ENCODE measurements around the gene ZBTB1.
"Not testable (repeated sequence)": the region's sequence is repeated elsewhere in the genome, so short reads cannot be mapped to it uniquely, and the experiment has no call there.

ZBTB1 gene

DNA sequence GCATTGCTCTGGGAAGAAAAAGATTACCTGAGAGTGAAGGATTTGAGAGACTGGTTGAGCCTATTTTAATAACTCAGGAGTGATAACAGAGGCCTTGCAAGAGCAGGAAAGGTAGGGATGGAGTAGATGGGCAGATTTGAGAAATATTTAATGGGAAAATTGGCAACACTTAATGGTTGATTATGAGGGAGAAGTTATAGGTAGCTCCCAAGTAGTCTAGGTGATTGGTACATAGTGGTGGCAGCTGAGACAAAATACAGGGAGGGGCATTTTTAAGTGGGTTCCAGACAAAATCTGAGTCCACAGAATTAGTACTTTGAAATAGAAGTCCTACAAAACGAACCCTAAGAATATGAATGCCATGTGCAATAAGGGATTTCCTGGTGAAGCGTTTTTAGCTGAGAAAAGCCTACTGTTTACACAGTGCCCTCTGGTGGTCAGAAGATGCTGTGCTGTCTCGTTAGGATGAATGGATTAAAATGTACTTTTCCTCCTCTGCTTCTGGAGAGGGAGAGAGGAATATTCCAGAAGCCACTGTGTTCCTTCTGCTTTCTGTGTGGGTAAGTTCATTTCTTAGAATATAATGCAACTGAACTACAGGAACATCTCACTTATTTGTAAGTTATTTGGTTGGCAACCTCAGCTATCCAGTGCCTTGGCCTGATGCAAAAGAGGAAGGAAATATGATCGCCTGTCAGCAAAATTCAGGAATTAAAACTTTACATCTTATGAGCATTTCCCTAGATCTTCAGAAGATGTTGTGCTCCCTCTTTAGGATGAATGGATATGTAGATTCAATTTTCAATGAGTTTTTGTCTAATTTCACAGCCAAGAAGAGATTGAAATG is 6.5 kb downstream of the ZBTB1 start:
- no peak overlapping the region for H3K9ac ChIP-seq (ENCODE audit: low read length)

DNA sequence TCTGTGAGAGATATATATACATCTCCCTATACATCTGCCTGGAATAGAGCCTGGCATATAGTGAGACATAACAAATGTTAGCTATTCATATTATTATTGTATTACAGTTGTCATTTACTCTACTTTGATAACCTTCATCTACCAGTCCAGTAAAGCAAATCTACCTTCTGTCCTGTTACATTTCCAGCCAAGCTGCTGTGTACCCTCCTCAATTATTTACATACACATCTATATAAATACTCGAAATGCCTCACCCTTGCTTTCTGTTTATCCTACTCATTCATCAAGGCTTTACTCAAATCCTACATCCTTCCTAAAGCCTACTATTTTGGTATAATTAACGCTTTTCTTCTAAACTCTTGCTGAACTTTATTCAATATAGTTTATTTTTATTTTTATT is 8.7 kb downstream of the ZBTB1 start:
- H3K4me3 ChIP-seq (ENCODE audit: low read length): no peak overlapping the region
- no peaks in the 10 kb centered on the region for H3K27me3 ChIP-seq (ENCODE audit: control insufficient read depth, insufficient read depth, low read length)
- no peak overlapping the region for H3K27ac ChIP-seq (ENCODE audit: low read length)
- no peaks in the 10 kb centered on the region for H3K9me3 ChIP-seq (ENCODE audit: control insufficient read depth, low read depth, low read length)
- H3K36me3 ChIP-seq (ENCODE audit: control insufficient read depth, low read depth, low read length): no peaks in the 10 kb centered on the region
- H3K4me1 ChIP-seq (ENCODE audit: control insufficient read depth, low read depth, low read length): peaks cover 14% of the 10 kb centered on the region
- no peak overlapping the region for H3K9ac ChIP-seq (ENCODE audit: low read length)

More for the DNA sequence above, 6.5 kb downstream of the ZBTB1 start:
- Histone ChIP-seq H3K27me3 (ENCODE audit: control insufficient read depth, insufficient read depth, low read length) (no peaks in the 10 kb centered on the region), H3K27ac (ENCODE audit: low read length) (no peak overlapping the region), H3K4me1 (ENCODE audit: control insufficient read depth, low read depth, low read length) (peaks cover 22% of the 10 kb centered on the region), H3K36me3 (ENCODE audit: control insufficient read depth, low read depth, low read length) (no peaks in the 10 kb centered on the region), H3K9me3 (ENCODE audit: control insufficient read depth, low read depth, low read length) (no peaks in the 10 kb centered on the region), H3K4me3 (ENCODE audit: low read length) (no peak overlapping the region)

DNA sequence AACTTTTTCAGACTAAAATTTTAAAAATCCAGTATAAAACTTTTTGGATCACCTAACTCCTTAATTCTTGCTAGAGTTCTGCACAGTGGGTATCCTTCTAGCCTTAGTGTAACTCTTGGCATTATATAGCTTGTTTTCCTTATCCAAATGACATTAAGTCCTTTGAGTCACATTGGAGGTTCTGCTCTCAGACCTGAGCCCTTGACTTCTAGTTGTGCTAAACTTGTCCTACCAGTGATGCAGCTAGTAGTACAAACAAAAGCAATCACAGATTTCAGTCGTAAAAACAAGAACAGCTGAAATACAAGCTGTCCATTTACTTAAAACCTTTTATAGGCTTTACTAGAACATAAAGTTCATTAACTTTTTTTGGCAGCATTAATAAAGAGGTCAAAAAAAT is 10.5 kb downstream of the ZBTB1 start:
- H3K36me3 ChIP-seq (ENCODE audit: control insufficient read depth, low read depth, low read length): no peaks in the 10 kb centered on the region
- H3K9ac ChIP-seq (ENCODE audit: low read length): no peak overlapping the region
- H3K9me3 ChIP-seq (ENCODE audit: control insufficient read depth, low read depth, low read length): no peaks in the 10 kb centered on the region
- peaks cover 5% of the 10 kb centered on the region for H3K4me1 ChIP-seq (ENCODE audit: control insufficient read depth, low read depth, low read length)
- no peaks in the 10 kb centered on the region for H3K27me3 ChIP-seq (ENCODE audit: control insufficient read depth, insufficient read depth, low read length)
- no peak overlapping the region for H3K4me3 ChIP-seq (ENCODE audit: low read length)
- H3K27ac ChIP-seq (ENCODE audit: low read length): no peak overlapping the region

DNA sequence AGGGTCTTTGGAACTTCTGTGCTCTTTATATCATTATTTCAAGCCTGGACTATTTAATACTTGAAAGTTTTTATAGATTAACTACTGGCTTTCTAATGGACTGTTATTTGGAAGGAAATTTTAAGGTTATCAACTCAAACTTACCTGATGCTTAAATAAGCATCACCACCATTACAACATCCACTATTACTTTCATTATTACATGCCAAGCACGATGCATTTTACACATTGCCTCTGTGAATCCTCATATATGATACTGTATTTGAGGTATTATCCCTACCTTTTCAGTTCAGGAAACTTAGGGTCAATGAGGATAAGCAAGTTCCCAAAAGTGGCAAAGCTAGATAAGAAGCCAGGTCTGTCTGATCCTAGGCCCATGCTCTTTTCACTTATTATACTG is 12.4 kb downstream of the ZBTB1 start:
- H3K27me3 ChIP-seq (ENCODE audit: control insufficient read depth, insufficient read depth, low read length): no peaks in the 10 kb centered on the region
- no peak overlapping the region for H3K27ac ChIP-seq (ENCODE audit: low read length)
- no peaks in the 10 kb centered on the region for H3K9me3 ChIP-seq (ENCODE audit: control insufficient read depth, low read depth, low read length)
- no peak overlapping the region for H3K4me3 ChIP-seq (ENCODE audit: low read length)
- no peaks in the 10 kb centered on the region for H3K4me1 ChIP-seq (ENCODE audit: control insufficient read depth, low read depth, low read length)
- H3K36me3 ChIP-seq (ENCODE audit: control insufficient read depth, low read depth, low read length): peaks cover 4% of the 10 kb centered on the region
- no peak overlapping the region for H3K9ac ChIP-seq (ENCODE audit: low read length)

DNA sequence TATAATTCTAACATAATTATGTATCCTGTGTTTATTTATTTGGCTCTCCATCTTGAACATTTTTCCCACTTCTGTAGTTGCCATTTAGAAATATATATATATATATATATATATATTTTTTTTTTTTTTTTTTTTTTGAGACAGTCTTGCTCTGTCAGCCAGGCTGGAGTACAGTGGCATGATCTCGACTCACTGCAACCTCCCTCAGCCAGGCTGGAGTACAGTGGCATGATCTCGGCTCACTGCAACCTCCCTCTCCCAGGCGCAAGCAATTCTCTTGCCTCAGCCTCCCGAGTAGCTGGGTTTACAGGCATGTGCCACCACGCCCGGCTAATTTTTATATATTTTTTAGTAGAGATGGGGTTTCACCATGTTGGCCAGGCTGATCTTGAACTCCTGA is 13.1 kb downstream of the ZBTB1 start:
- not testable (repeated sequence) for H3K27ac ChIP-seq (ENCODE audit: low read length); H3K36me3 ChIP-seq (ENCODE audit: control insufficient read depth, low read depth, low read length)

DNA sequence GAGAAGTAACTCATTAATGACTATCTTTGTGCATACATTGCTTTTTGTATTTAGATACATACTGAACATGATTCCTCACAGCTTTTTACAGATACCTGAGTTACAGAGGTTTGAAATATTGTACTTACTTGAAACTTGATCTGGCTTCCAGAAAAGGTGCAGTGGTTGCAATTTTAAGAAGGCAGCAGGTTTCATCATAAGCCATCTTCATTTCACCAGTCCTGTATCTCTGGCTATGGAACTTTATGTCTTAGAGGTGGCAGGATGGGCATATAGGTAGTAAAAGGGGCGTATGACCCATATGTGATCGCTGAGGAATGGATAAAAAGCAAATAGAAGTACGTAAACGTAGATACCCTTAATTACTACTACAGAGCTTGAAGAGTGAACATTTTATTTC is 13.7 kb downstream of the ZBTB1 start:
- Histone ChIP-seq H3K9me3 (ENCODE audit: control insufficient read depth, low read depth, low read length) (no peaks in the 10 kb centered on the region), H3K9ac (ENCODE audit: low read length) (no peak overlapping the region), H3K4me3 (ENCODE audit: low read length) (no peak overlapping the region), H3K36me3 (ENCODE audit: control insufficient read depth, low read depth, low read length) (peaks cover 14% of the 10 kb centered on the region), H3K4me1 (ENCODE audit: control insufficient read depth, low read depth, low read length) (no peaks in the 10 kb centered on the region), H3K27me3 (ENCODE audit: control insufficient read depth, insufficient read depth, low read length) (no peaks in the 10 kb centered on the region), H3K27ac (ENCODE audit: low read length) (no peak overlapping the region)

More for the DNA sequence above, 13.1 kb downstream of the ZBTB1 start:
- not testable (repeated sequence) for H3K9me3 ChIP-seq (ENCODE audit: control insufficient read depth, low read depth, low read length); H3K27me3 ChIP-seq (ENCODE audit: control insufficient read depth, insufficient read depth, low read length); H3K4me1 ChIP-seq (ENCODE audit: control insufficient read depth, low read depth, low read length); H3K9ac ChIP-seq (ENCODE audit: low read length); H3K4me3 ChIP-seq (ENCODE audit: low read length)

DNA sequence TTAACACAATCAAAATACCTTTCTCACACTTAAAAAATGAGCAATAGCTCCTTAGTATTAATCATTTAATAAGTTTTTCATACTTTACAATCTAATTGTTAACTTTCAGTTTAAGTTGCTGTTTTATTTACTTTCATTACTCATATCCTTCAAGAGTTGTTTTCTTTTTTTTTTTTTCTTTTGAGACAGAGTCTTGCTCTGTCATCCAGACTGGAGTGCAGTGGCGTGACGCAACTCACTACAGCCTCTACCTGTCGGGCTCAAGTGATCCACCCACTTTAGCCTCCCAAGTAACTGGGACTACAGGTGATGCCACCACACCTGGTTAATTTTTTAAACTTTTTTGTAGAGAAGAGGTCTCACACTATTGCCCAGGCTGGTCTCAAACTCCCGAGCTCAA is 16.1 kb downstream of the ZBTB1 start:
- H3K4me3 ChIP-seq (ENCODE audit: low read length): no peak overlapping the region
- no peaks in the 10 kb centered on the region for H3K9me3 ChIP-seq (ENCODE audit: control insufficient read depth, low read depth, low read length)
- no peaks in the 10 kb centered on the region for H3K4me1 ChIP-seq (ENCODE audit: control insufficient read depth, low read depth, low read length)
- H3K9ac ChIP-seq (ENCODE audit: low read length): no peak overlapping the region
- peaks cover 17% of the 10 kb centered on the region for H3K36me3 ChIP-seq (ENCODE audit: control insufficient read depth, low read depth, low read length)
- H3K27ac ChIP-seq (ENCODE audit: low read length): no peak overlapping the region
- no peaks in the 10 kb centered on the region for H3K27me3 ChIP-seq (ENCODE audit: control insufficient read depth, insufficient read depth, low read length)

DNA sequence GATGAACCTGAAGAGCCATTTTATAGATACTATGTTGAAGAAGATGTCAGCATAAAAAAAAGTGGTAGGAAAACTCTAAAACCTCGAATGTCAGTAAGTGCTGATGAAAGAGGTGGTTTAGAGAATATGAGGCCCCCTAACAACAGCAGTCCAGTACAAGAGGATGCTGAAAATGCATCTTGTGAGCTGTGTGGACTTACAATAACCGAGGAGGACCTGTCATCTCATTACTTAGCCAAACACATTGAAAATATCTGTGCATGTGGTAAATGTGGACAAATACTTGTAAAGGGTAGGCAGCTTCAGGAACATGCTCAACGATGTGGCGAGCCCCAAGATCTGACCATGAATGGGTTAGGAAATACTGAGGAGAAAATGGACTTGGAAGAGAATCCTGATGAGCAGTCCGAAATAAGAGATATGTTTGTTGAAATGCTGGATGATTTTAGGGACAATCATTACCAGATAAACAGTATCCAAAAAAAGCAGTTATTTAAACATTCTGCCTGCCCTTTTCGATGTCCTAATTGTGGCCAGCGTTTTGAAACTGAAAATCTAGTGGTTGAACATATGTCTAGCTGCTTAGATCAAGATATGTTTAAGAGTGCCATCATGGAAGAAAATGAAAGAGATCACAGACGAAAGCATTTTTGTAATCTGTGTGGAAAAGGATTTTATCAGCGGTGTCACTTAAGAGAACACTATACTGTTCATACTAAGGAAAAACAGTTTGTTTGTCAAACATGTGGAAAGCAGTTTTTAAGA is 18.2 kb downstream of the ZBTB1 start:
- peaks cover 17% of the 10 kb centered on the region for H3K36me3 ChIP-seq (ENCODE audit: control insufficient read depth, low read depth, low read length)
- H3K9ac ChIP-seq (ENCODE audit: low read length): no peak overlapping the region
- no peaks in the 10 kb centered on the region for H3K27me3 ChIP-seq (ENCODE audit: control insufficient read depth, insufficient read depth, low read length)

DNA sequence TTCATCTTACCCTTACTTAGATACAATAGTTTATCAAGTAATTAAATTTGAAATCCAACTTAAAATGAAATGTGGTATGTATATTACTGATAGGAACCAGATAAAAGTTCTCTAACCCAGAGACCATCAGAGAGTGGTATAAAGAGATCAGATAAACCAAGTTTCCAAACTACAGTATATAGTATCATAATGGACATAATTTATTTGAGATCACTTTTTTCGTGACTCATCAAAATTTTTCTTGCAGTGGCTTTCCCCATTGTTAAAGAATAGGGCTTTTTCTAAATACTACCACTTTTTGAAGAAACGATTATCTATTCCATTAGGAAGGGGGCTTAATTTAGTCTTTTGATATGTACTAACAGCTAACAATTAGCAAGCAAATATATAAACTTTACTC is 20.8 kb downstream of the ZBTB1 start:
- H3K36me3 ChIP-seq (ENCODE audit: control insufficient read depth, low read depth, low read length): peaks cover 17% of the 10 kb centered on the region
- no peak overlapping the region for H3K9ac ChIP-seq (ENCODE audit: low read length)
- no peaks in the 10 kb centered on the region for H3K4me1 ChIP-seq (ENCODE audit: control insufficient read depth, low read depth, low read length)
- H3K27me3 ChIP-seq (ENCODE audit: control insufficient read depth, insufficient read depth, low read length): no peaks in the 10 kb centered on the region
- H3K9me3 ChIP-seq (ENCODE audit: control insufficient read depth, low read depth, low read length): no peaks in the 10 kb centered on the region
- H3K4me3 ChIP-seq (ENCODE audit: low read length): no peak overlapping the region
- H3K27ac ChIP-seq (ENCODE audit: low read length): no peak overlapping the region

More for the DNA sequence above, 18.2 kb downstream of the ZBTB1 start:
- Histone ChIP-seq H3K4me3 (ENCODE audit: low read length) (no peak overlapping the region), H3K27ac (ENCODE audit: low read length) (no peak overlapping the region), H3K4me1 (ENCODE audit: control insufficient read depth, low read depth, low read length) (no peaks in the 10 kb centered on the region), H3K9me3 (ENCODE audit: control insufficient read depth, low read depth, low read length) (no peaks in the 10 kb centered on the region)

DNA sequence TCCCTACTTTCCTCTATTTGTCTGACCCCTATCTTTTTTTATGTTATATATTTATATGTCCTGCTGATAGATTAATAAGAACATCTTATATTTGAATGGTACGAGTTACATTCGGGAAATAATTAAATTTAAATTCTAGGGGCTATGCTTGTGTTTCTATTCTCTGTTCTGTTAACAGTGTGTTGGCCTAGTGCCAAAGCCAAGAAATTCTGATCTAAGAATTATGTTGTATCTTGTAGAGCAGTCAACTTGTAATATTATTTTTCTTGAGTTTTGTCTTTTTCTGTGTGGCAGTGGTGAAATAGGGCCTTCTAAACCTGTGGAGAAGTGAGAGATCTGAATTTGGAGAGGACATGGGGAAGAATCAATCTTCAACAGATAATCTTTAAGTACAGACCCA is 27.0 kb downstream of the ZBTB1 start:
- H3K36me3 ChIP-seq (ENCODE audit: control insufficient read depth, low read depth, low read length): no peaks in the 10 kb centered on the region
- H3K9ac ChIP-seq (ENCODE audit: low read length): no peak overlapping the region
- H3K9me3 ChIP-seq (ENCODE audit: control insufficient read depth, low read depth, low read length): no peaks in the 10 kb centered on the region
- no peaks in the 10 kb centered on the region for H3K4me1 ChIP-seq (ENCODE audit: control insufficient read depth, low read depth, low read length)
- no peak overlapping the region for H3K4me3 ChIP-seq (ENCODE audit: low read length)
- no peaks in the 10 kb centered on the region for H3K27me3 ChIP-seq (ENCODE audit: control insufficient read depth, insufficient read depth, low read length)
- no peak overlapping the region for H3K27ac ChIP-seq (ENCODE audit: low read length)

DNA sequence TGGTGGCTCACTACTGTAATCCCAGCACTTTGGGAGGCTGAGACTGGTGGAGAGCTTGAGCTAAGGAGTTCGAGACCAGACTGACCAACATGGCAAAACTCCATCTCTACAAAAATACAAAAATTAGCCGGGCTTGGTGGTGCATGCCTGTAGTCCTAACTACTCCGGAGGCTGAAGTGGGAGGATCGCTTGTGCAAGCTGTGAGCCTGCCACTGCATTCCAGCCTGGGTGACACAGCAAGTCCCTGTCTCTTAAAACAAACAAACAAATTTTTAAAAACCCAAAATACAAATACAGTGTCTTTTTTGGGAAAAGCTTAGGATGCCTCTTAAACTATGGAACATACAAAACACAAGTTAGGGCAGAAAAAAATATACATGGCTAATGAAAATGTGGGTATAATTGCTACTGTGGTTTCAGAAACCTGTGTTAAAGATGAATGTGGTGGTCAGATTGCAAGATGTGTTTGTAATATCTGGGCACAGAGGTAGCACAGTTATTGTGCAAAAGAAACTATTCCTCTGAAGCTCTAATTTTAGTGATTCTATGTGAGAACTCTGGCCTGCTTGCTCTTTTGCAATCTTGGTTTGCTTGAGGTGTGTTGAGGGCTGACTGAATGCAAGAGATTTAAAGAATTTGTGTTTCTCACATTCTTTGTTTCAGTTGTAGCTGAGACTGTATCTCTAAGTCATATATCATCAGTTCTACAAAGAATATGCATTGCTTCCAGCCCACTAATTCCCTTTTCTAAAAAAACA is 32.1 kb downstream of the ZBTB1 start:
- H3K9ac ChIP-seq (ENCODE audit: low read length): no peak overlapping the region
- H3K27ac ChIP-seq (ENCODE audit: low read length): no peak overlapping the region
- peaks cover 3% of the 10 kb centered on the region for H3K9me3 ChIP-seq (ENCODE audit: control insufficient read depth, low read depth, low read length)
- H3K4me1 ChIP-seq (ENCODE audit: control insufficient read depth, low read depth, low read length): peaks cover 4% of the 10 kb centered on the region
- no peaks in the 10 kb centered on the region for H3K36me3 ChIP-seq (ENCODE audit: control insufficient read depth, low read depth, low read length)
- H3K4me3 ChIP-seq (ENCODE audit: low read length): no peak overlapping the region
- no peaks in the 10 kb centered on the region for H3K27me3 ChIP-seq (ENCODE audit: control insufficient read depth, insufficient read depth, low read length)
